ENCODE measurements around the gene STXBP2. TPM values are rescaled to one million over a fixed set of nuclear protein-coding genes. Genes with fewer than 3 reads are reported as not detected.

STXBP2 gene
- total and polyA plus RNA-seq, 9 of the 15 experiments (the other 6 are each of a cell fraction or from before 2014, with no cell fraction given), result 2.5 to 163 (median 71.3) TPM

DNA sequence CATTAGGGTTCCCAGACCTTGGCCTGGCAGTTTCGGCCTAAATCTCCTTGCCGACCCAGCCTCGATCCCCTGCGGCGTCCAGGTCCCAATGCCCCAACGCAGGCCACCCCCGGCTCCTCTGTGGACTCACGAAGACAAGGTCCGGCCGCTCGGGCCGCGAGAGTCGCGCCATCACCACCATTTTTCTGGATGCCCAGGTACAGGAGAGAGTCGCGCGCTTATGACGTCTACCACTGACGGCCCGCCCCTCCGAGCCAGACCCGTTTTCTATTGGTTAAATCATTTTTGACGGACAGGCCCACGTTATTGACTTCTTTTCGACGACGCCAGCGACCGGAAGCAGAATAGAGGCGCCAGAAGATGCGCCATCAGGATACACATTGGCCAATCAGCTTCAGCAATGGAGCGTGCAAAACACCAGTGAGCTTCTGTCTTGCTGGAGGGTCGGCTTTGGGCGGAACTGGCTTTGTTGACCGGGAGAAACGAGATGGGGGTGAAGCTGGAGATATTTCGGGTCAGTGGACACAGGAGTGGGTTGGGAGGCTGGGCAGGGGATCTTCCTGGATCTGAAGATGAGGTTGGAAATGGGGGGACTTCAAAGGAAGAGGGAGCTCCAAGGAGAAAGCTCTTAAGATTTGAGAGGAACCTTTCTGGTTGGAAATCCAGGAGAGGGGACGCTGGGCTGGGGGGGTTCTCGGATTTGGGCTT lies 7.4 kb upstream of the STXBP2 start, which contains the start of the genes PET100 and XAB2 (continued):
- TF ChIP-seq ZNF395 (CRISPR knock-in tag; IDR thresholded peaks at IDR 0.05) (no peak), CCAR2 (IDR thresholded peaks at IDR 0.05; ENCODE audit: low read depth, low read length) (no peak), SMAD2 (IDR thresholded peaks at IDR 0.05; ENCODE audit: low read depth, low read length) (no peak), NELFE (IDR thresholded peaks at IDR 0.05; ENCODE audit: insufficient read depth, insufficient read length) (no peak), NR1H2 (CRISPR knock-in tag; IDR thresholded peaks at IDR 0.05) (no peak), SMAD3 (CRISPR knock-in tag; conservative IDR thresholded peaks at IDR 0.05) (no peak), RCOR1 (IDR thresholded peaks at IDR 0.05; ENCODE audit: borderline replicate concordance in 1 of 2, low read depth in 2 of 2, low read length in 2 of 2) (peak in 1 of 2 experiments; percentile 32; a peak in 1 of 4 replicates), SMC3 (conservative IDR thresholded peaks at IDR 0.05; ENCODE audit: insufficient read depth, low read depth, low read length) (no peak), NCOA4 (IDR thresholded peaks at IDR 0.05; ENCODE audit: partially characterized antibody) (no peak), LEF1 (IDR thresholded peaks at IDR 0.05) (no peak), ZNF263 (CRISPR knock-in tag; IDR thresholded peaks at IDR 0.05; ENCODE audit: borderline replicate concordance) (no peak), BRD4 (IDR thresholded peaks at IDR 0.05) (peak; percentile 74; the same call in 1 of the 2 replicates), CBX1 (IDR thresholded peaks at IDR 0.05; ENCODE audit: low read depth) (no peak), CSDE1 (IDR thresholded peaks at IDR 0.05) (peak in 1 of 2 experiments; percentile 81; a peak in 1 of 4 replicates), BCL6 (CRISPR knock-in tag; IDR thresholded peaks at IDR 0.05) (no peak), MECOM (CRISPR knock-in tag; IDR thresholded peaks at IDR 0.05) (no peak), FOS (IDR thresholded peaks at IDR 0.05; ENCODE audit: extremely low read depth, insufficient read length) (peak; percentile 97), MBD1 (CRISPR knock-in tag; IDR thresholded peaks at IDR 0.05) (no peak), NFYB (IDR thresholded peaks at IDR 0.05; ENCODE audit: extremely low read depth, insufficient read length) (peak; percentile 75), ZNF133 (CRISPR knock-in tag; IDR thresholded peaks at IDR 0.05) (no peak), TBL1XR1 (IDR thresholded peaks at IDR 0.05; ENCODE audit: low read length in 2 of 2) (peak; percentile 61 to 72; a peak in 2 of 4 replicates), NCOA6 (IDR thresholded peaks at IDR 0.05) (no peak), NFXL1 (CRISPR knock-in tag; IDR thresholded peaks at IDR 0.05) (no peak), RNF2 (IDR thresholded peaks at IDR 0.05) (no peak)
- TF ChIP-seq, protein P1, sequence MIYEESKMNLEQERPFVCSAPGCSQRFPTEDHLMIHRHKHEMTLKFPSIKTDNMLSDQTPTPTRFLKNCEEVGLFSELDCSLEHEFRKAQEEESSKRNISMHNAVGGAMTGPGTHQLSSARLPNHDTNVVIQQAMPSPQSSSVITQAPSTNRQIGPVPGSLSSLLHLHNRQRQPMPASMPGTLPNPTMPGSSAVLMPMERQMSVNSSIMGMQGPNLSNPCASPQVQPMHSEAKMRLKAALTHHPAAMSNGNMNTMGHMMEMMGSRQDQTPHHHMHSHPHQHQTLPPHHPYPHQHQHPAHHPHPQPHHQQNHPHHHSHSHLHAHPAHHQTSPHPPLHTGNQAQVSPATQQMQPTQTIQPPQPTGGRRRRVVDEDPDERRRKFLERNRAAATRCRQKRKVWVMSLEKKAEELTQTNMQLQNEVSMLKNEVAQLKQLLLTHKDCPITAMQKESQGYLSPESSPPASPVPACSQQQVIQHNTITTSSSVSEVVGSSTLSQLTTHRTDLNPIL (CRISPR knock-in tag; IDR thresholded peaks at IDR 0.05), result no peak
- TF ChIP-seq, protein P2, sequence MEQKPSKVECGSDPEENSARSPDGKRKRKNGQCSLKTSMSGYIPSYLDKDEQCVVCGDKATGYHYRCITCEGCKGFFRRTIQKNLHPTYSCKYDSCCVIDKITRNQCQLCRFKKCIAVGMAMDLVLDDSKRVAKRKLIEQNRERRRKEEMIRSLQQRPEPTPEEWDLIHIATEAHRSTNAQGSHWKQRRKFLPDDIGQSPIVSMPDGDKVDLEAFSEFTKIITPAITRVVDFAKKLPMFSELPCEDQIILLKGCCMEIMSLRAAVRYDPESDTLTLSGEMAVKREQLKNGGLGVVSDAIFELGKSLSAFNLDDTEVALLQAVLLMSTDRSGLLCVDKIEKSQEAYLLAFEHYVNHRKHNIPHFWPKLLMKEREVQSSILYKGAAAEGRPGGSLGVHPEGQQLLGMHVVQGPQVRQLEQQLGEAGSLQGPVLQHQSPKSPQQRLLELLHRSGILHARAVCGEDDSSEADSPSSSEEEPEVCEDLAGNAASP (IDR thresholded peaks at IDR 0.05), result no peak
